Endothelial cell of umbilical vein (primary cell): ENCODE data around the gene LDHA. TPM values are rescaled to one million over a fixed set of nuclear protein-coding genes. Genes with fewer than 3 reads are reported as not detected.
A peak's percentile ranks its signal among the peaks of the same experiment; 100 is the strongest.

Experiments
- BruUV-seq: library from RNA; stranded (reverse); fragments of 400-500 nt; replicated peaks from 2 replicates; lab custom pipeline; 2021; lab: Mats Ljungman, UMichigan
- CTCF ChIA-PET: fragments of 300-600, 350-600 bp; sonication (Branson Sonifier 250); formaldehyde crosslinking; loops from one replicate; lab custom pipeline; 2021; ENCODE audit warnings: antibody characterized with exemption, inconsistent platforms; lab: Charles Lee
- POLR2A ChIA-PET: fragments of 300-600, 350-600 bp; sonication (Branson Sonifier 250); formaldehyde crosslinking; loops from one replicate; lab custom pipeline; 2021; ENCODE audit warnings: antibody characterized with exemption, inconsistent platforms; lab: Charles Lee
- DNase-seq: peaks from one replicate; pipeline ENCODE4 v3.0.0-alpha.2; 2011; ENCODE audit warnings: low read depth, low spot score
- FAIRE-seq: peaks from 2 replicates; lab custom pipeline; 2011; peaks lifted over from hg19 to GRCh38; lab: Jason Lieb, UNC
- H2AFZ ChIP-seq: 2 replicates; pipeline ENCODE4 v1.6.0; 2012; ENCODE audit warnings: low read depth, low read length, control low read depth, inconsistent platforms
- H3K27ac ChIP-seq: 2 replicates; pipeline ENCODE4 v1.5.1; 2011; ENCODE audit warnings: low read depth, mild to moderate bottlenecking, control low read depth, low read length, moderate library complexity; ENCODE audit not compliant: insufficient read depth
- H3K27me3 ChIP-seq, 2 experiments: 2 replicates each; pipeline versions ENCODE4 v1.6.0 to v1.6.1; 2011; ENCODE audit warnings: low read length in 2 of 2, mixed read lengths in 1 of 2; ENCODE audit not compliant: control insufficient read depth in 2 of 2, insufficient read depth in 2 of 2
- H3K36me3 ChIP-seq, 2 experiments: 2 replicates in 1 of 2; 3 replicates in 1 of 2; pipeline ENCODE4 v1.5.1; 2011; ENCODE audit warnings: low read length in 2 of 2, mild to moderate bottlenecking in 1 of 2, moderate library complexity in 1 of 2; ENCODE audit not compliant: control insufficient read depth in 2 of 2, insufficient read depth in 2 of 2; ENCODE audit errors: extremely low read depth in 1 of 2
- H3K4me1 ChIP-seq: 3 replicates; pipeline ENCODE4 v1.5.1; 2011; ENCODE audit warnings: mild to moderate bottlenecking, low read length; ENCODE audit not compliant: control insufficient read depth, insufficient read depth; ENCODE audit errors: extremely low read depth
- H3K4me2 ChIP-seq: 2 replicates; pipeline ENCODE4 v1.6.1; 2011; ENCODE audit warnings: low read length, control low read depth, mixed read lengths; ENCODE audit not compliant: insufficient read depth
- H3K4me3 ChIP-seq, 3 experiments: fragments of 200-600 bp in 1 of 3; sonication (generic), shearing (Covaris generic) in 1 of 3; replicated peaks in 1 of 3; 2 replicates each; pipeline ENCODE4 v1.5.1; 2011 to 2016; ENCODE audit warnings: control low read depth in 3 of 3, low read length in 3 of 3, mild to moderate bottlenecking in 2 of 3, inconsistent platforms in 1 of 3, low read depth in 1 of 3, moderate library complexity in 1 of 3; ENCODE audit not compliant: insufficient read depth in 1 of 3
- H3K79me2 ChIP-seq: 2 replicates; pipeline ENCODE4 v1.6.0; 2012; ENCODE audit warnings: low read length, inconsistent platforms; ENCODE audit not compliant: control insufficient read depth, insufficient read depth
- H3K9ac ChIP-seq: replicated peaks from 2 replicates; pipeline ENCODE3; 2011; ENCODE audit warnings: low read length, control low read depth; ENCODE audit not compliant: insufficient read depth; ENCODE audit errors: extremely low read depth
- H3K9me1 ChIP-seq: replicated peaks from 3 replicates; pipeline ENCODE4 v1.6.0; 2011; ENCODE audit warnings: mild to moderate bottlenecking, low read length; ENCODE audit not compliant: control insufficient read depth, insufficient read depth; ENCODE audit errors: extremely low read depth
- H3K9me3 ChIP-seq: replicated peaks from 2 replicates; pipeline ENCODE4 v1.5.1; 2012; ENCODE audit warnings: low read length, inconsistent platforms; ENCODE audit not compliant: control insufficient read depth, insufficient read depth
- H4K20me1 ChIP-seq: replicated peaks from 2 replicates; pipeline ENCODE3; 2011; ENCODE audit warnings: mild to moderate bottlenecking, low read length; ENCODE audit not compliant: control insufficient read depth, insufficient read depth; ENCODE audit errors: extremely low read depth
- FOS ChIP-seq: IDR thresholded peaks from 2 replicates; pipeline ENCODE4 v1.6.1; 2011; ENCODE audit warnings: mild to moderate bottlenecking, low read length, moderate library complexity, borderline replicate concordance; ENCODE audit not compliant: insufficient read depth
- GATA2 ChIP-seq: IDR thresholded peaks from 2 replicates; pipeline ENCODE4 v1.7.0; 2011; ENCODE audit warnings: low read depth, mild to moderate bottlenecking, moderate library complexity, mixed read lengths, low read length; ENCODE audit not compliant: insufficient read length, insufficient read depth
- JUN ChIP-seq: IDR thresholded peaks from 2 replicates; pipeline ENCODE4 v1.6.1; 2011; ENCODE audit warnings: borderline replicate concordance, low read depth; ENCODE audit not compliant: insufficient read length, insufficient read depth
- POLR2A ChIP-seq: IDR thresholded peaks from 2 replicates; pipeline ENCODE4 v1.6.1; 2012; ENCODE audit warnings: low read depth, mild to moderate bottlenecking, control low read depth, low read length
- dilution Hi-C: fragments of 300-500 bp; cut with MboI; formaldehyde crosslinking; loops from one replicate; pipeline ENCODE4 v1.15.0; 2019; ENCODE audit warnings: low sequenced_read_pairs; ENCODE audit not compliant: extremely low pct_ligation_motif_present
- intact Hi-C: fragments of 100-400 bp; cut with micrococcal nuclease; formaldehyde crosslinking; loops from one replicate; pipeline ENCODE4 v1.10.0; 2022
- polyA plus RNA-seq, 4 experiments: library from polyadenylated mRNA; depleted of rRNA in 3 of 4; stranded (reverse) in 3 of 4; unstranded in 1 of 4; fragments of >200 nt; gene quantifications; 2 replicates each; pipeline versions ENCODE4 v1.2.1 to v1.2.3, GENCODE V29; 2011 to 2012; ENCODE audit warnings: missing spikeins in 1 of 4
- total RNA-seq: library from RNA; stranded (reverse); gene quantifications from 2 replicates; pipeline ENCODE4 v1.2.3, GENCODE V29; 2021

Gene LDHA
- total and polyA plus RNA-seq, 2 donors (not counting 3 experiments of a cell fraction or from before 2014, with no cell fraction given): 265 to 537 TPM

DNA sequence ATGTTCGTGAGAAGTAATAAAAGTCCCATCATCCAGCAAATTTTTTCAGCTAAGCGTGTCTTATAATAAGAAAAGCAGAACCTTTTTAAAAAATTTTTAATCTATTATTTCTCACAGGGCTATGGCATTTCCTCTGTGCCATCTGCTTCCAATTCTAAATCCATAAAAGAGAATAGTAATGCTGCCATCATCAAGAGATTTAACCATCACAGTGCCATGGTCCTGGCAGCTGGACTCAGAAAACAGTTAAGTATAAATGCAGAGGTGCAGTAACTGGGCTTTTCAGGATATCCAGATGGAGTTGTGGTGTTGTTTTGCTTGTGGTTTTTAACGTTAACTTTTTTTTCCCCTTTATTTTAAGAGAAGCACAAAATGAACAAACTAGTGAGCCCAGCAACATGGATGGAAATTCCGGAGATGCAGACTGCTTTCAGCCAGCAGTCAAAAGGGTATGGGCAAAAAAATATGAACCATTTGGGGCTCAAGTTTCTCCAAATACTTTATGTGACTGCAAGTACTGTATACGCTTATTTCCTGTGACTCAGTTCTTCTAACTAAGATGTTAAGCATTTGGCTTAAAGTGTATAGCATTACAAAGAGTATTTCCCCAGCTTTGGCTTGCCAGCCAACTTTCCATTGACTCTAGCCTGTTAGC, 46.8 kb upstream of the LDHA start:
- dilution Hi-C loops: no loop called here
- DNase-seq: peak; percentile 23
- Histone ChIP-seq H4K20me1 (no peaks in the 10 kb centered on the region), H3K4me3 (no peak overlapping the region), H3K9me3 (no peaks in the 10 kb centered on the region), H3K4me1 (peaks cover 8% of the 10 kb centered on the region), H3K9ac (no peak overlapping the region), H3K79me2 (no peaks in the 10 kb centered on the region), H3K27me3 (no peaks in the 10 kb centered on the region), H3K4me2 (no peak overlapping the region), H3K27ac (no peak overlapping the region), H3K36me3 (peaks cover 9 to 10% of the 10 kb centered on the region in 2 experiments), H2AFZ (no peak overlapping the region), H3K9me1 (no peaks in the 10 kb centered on the region)
- FAIRE-seq: peak; percentile 26
- no peak for TF ChIP-seq POLR2A
- no peak for TF ChIP-seq GATA2
- peak; percentile 41 for TF ChIP-seq FOS
- POLR2A ChIA-PET: no interaction called here
- intact Hi-C loops: no loop called here
- CTCF ChIA-PET: no interaction called here
- no TSS peak for BruUV-seq

- H3K36me3 ChIP-seq: peaks cover 8 to 9% of the 10 kb centered on the region in 2 experiments
- no peak overlapping the region for H3K4me3 ChIP-seq
- H3K9me3 ChIP-seq: no peaks in the 10 kb centered on the region
- TF ChIP-seq JUN (no peak), GATA2 (no peak), FOS (peak; percentile 60)
- ChIA-PET CTCF (no interaction called here), POLR2A (no interaction called here)
- FAIRE-seq (peak; percentile 40), DNase-seq (no peak)
- H3K9me1 ChIP-seq: no peaks in the 10 kb centered on the region
- H3K27ac ChIP-seq: no peak overlapping the region
- H3K9ac ChIP-seq: no peak overlapping the region
- H3K4me2 ChIP-seq: no peak overlapping the region
- peaks cover 8% of the 10 kb centered on the region for H3K4me1 ChIP-seq
- dilution Hi-C loops: no loop called here
- intact Hi-C loops: loop anchor here (5.0 kb wide), 1 partner anchor 40 kb away; the partner anchor contains the start of gene LDHA
- no peaks in the 10 kb centered on the region for H3K27me3 ChIP-seq
- H4K20me1 ChIP-seq: no peaks in the 10 kb centered on the region
- no TSS peak for BruUV-seq
- H3K79me2 ChIP-seq: no peaks in the 10 kb centered on the region
- H2AFZ ChIP-seq: no peak overlapping the region
Observed at GRCh38 chr11:18352581-18352980, 41.8 kb upstream of the LDHA start.
